EH (cell line): Measurements from ENCODE around the gene NCR3LG1.
"Not testable (repeated sequence)": the region's sequence is repeated elsewhere in the genome, so short reads cannot be mapped to it uniquely, and the experiment has no call there.

Experiments used
- DNase-seq: peaks from one replicate; pipeline ENCODE4 v3.0.0-alpha.2; 2015; ENCODE audit warnings: low read depth

Gene NCR3LG1

DNA sequence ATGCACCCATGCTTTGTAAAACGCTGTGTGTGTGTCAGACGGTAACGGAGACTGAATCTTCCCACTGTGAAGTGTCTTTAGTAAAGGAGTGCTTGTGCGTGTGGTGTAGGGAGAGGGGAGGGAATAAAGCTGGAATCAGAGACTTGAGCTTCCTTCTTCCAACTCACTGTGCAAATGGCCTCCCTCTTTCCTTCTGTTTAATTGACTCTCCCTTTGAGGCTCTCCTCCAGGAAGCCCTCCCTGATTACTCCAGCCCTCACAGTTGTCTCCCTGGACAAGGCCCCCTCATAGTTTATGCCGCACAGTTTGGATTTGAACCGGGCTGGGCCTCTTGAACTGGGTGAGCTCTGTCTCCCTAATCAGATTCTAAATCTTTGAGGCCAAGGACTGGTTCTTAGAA is 59.8 kb downstream of the NCR3LG1 start:
- DNase-seq: no peak

GRCh38 chr11:17412488-17413180 is 61.0 kb downstream of the NCR3LG1 start:
- DNase-seq: no peak

- DNase-seq: no peak
These were observed 62.1 kb downstream of the NCR3LG1 start for GRCh38 chr11:17413414-17414316.

GRCh38 chr11:17414317-17414737 is 62.7 kb downstream of the NCR3LG1 start:
- DNase-seq: no peak

DNA sequence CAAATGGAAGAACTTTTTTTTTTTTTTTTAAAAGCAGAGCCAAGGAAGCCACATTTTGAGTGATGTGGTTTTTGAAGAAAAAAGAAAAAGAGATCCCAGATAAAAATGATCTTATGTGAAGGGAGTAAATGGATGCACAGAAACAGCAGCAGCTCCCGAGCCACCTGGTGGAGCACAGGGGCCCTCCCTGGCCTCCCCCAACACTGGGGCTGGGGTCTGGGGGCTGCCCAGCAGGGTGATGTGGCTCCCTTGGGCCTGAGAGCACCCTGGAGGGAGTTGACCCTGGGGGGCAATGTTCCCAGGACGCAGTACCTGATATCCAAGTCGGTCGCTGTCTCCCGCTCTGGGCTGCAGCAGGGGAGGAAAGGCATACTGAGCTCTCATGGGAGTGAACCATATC is 63.4 kb downstream of the NCR3LG1 start:
- no peak for DNase-seq

GRCh38 chr11:17415523-17416104 is 64.0 kb downstream of the NCR3LG1 start:
- DNase-seq: no peak

- no peak for DNase-seq
These were observed 64.9 kb downstream of the NCR3LG1 start for GRCh38 chr11:17416492-17416891.

GRCh38 chr11:17418444-17419081 is 67.0 kb downstream of the NCR3LG1 start:
- no peak for DNase-seq

- DNase-seq: no peak
These were observed 70.2 kb downstream of the NCR3LG1 start for GRCh38 chr11:17421781-17422180.

GRCh38 chr11:17423533-17424310 is 72.1 kb downstream of the NCR3LG1 start:
- DNase-seq: no peak

DNA sequence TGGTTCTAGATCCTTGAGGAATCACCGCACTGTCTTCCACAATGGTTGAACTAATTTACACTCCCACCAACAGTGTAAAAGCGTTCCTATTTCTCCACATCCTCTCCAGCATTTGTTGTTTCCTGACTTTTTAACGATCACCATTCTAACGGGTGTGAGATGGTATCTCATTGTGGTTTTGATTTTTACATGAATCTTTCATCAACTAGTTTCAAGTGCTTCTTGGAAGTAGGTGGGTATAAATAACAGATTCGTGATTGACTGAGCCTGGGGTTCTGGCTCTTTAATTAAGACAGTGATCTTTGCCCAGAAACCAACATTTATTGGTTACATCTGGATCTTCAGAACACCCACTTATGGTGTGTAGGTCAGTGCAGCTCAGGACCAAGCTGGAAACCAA is 74.6 kb downstream of the NCR3LG1 start:
- DNase-seq: not testable (repeated sequence)
